NCI-H345 (cell line): ENCODE measurements around the gene FABP6.
"Not testable (repeated sequence)": the region's sequence is repeated elsewhere in the genome, so short reads cannot be mapped to it uniquely, and the experiment has no call there.

Source experiments
- DNase-seq: peaks from one replicate; lab custom pipeline; 2025; lab: John Stamatoyannopoulos, UW

Gene FABP6

GRCh38 chr5:160221082-160221481 lies 8.2 kb upstream of the FABP6 start:
- no peak for DNase-seq

DNA sequence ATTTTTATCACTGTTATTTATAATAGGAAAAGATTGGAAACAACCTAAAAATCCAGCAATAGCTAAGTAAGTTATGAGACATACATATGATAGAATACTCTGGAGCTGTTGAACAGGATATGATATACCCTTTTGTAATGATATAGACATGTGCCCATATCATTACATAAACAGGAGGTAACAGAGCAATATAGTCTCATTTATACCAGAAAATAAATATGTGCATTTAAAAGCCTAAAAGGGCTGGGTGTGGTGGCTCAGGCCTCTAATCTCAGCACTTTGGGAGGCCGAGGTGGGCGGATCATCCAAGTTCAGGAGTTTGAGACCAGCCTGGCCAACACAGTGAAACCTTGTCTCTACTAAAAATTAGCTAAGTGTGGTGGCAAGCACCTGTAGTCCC lies 2.3 kb upstream of the FABP6 start:
- no peak for DNase-seq

- no peak for DNase-seq
These were observed 1.6 kb downstream of the FABP6 start for GRCh38 chr5:160230686-160231527.

DNA sequence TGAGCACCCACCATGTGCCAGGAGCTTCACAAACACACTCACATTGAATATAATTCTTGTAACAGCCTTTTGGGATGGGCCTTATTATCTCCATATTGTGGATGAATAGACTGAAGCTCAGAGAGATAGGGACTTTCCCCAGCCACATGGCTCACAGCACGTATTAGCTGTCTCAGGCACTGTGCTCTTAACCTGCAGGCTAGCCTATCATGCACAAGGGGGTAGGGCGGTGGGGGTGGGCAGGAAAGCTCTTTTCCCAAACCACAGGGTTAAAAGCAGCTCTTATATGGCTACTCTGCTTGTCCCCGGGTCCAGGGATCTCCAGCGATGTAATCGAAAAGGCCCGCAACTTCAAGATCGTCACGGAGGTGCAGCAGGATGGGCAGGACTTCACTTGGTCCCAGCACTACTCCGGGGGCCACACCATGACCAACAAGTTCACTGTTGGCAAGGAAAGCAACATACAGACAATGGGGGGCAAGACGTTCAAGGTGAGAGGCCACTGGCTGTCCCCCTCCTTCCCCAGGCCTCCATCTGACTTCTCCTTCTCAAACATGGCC lies 2.6 kb downstream of the FABP6 start:
- DNase-seq, result no peak

DNA sequence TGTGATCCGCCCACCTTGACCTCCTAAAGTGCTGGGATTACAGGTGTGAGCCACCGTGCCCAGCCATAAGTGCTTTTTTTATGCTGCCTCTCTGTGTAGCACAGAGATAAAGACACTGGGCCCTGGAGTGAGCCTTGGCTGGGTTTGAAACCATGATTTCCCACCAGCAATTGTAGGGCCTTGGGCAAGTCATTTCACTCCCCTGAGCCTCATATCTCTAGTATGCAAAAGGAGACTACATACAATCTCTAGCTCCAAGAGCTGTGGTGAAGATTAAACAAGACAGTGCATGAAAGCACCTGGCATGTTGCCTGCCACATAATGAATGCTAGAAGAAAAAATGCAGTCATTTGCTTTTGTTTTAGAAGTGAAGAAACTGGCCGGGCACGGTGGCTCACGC lies 3.9 kb downstream of the FABP6 start:
- DNase-seq, result no peak

DNA sequence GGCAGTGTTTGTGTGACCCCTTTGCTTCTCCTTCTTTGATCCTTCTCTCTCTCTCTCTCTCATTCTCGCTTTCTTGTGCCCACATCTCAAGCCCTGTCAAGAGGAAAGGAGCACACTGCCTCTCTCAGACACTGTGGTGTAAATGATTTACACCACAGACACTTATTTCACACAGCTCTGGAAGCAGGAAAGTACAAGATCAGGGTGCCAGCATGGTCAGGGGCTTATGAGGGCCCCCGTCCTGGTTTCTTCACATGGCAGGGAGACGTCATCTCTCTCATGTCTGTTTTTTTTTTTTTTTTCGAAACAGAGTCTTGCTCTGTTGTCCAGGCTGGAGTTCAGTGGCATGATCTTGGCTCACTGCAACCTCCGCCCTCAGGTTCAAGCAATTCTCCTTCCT lies 6.4 kb downstream of the FABP6 start:
- DNase-seq, result no peak

DNA sequence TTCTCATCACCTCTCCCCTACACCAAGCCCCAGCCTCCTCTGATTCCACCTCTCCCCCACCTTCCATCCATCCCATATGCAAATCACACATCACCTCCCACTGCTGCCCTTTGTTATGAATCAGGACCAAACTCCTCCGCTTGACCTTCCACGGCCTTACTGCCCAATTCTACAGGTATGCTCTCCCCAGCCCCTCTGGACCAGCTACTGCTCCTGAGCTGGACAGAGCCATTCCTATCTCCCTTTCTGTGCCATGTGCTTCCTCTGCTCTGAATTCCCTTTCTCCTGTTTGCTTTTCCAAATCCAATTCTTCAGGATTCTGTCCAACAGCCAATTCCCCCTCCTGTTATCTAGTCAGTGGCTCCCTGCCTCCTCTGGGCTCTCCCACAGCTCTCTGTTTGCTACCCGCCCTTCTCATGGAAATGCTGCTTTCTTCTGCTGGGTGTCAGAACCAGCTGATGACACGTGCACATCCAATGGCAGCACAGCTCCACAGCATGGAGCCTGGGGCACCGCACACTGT lies 8.3 kb downstream of the FABP6 start:
- DNase-seq, result no peak

DNA sequence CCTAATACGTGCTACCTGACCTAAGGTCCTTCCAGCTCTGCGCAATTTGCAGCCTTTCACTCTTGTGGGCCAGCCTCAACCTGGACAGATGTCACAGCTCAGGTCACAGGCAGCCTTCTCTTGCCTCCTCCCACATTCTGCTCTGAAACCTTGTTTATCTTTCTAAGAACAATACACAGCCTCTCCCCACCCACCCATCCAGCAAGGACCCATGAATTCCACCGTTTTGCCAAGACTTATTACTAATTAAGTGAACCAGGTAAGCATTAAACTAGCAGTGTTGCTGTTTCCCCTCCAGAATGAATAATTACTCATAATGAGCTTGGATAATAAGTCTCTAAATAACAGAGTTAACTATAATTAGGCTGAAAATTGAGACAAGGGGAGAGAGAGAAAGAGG lies 11.0 kb downstream of the FABP6 start:
- DNase-seq, result no peak

DNA sequence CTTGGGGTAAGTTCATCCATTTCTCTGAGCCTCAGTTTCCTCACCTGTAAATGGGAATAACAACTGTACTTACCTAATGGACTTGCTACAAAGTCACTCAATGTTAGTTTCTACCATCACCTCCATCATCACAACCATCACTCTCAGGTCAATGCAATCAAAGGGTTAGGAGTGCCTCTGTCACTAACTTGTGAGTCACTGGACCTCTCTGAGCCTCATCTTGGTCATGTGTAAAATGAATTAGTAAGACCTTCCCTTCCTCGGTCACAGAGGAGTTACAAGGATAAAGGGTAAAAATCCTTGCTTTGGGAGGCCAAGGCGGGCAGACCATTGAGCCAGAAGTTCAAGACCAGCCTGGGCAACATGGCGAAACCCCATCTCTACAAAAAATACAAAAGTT lies 12.8 kb downstream of the FABP6 start:
- no peak for DNase-seq

DNA sequence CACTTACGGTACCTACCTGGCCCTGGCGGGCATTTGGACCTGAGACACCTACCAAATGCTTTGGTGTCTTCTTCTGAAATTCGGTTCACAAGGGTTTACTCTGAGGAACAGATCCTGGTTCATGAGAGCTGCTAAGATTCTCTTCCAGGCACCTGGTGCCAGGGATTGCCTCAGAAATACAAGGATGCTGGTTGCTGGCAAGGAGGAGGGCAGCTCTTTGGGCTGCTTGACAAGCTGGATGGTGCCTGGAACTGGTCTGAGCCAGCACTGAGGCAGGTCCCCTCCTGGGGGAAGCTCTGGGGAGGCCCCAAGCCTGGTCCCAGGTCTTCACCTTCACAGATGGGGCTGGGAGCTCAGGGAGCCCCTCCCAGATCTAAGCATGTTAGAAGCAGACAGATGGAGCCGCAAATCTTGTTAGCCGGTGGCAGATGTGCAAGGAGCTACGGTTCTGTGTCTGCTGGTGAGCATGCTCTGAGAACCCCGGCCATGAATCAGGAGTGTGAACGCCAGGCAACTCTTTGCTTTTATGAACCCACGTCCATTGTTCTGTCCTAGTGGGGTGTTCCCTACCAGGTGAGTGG lies 16.3 kb downstream of the FABP6 start:
- DNase-seq, result no peak

DNA sequence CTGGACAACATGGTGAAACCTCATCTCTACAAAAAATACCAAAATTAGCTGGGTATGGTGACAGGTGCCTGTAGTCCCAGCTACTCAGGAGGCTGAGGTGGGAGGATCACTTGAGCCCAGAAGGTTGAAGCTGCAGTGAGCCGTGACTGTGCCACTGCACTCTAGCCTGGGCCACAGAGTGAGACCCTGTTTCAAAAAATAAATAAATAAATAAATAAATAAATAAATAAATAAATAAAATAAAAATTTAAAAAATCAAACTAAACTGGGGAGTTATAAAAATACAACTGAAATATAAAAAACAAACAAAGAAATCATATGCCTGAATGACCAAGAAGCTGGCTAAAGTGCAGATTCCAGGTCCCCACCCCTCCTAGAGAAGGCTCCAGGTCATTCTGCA lies 20.3 kb downstream of the FABP6 start:
- DNase-seq, result not testable (repeated sequence)

GRCh38 chr5:160250226-160250625 lies 20.9 kb downstream of the FABP6 start:
- DNase-seq, result no peak

GRCh38 chr5:160250826-160251225 lies 21.5 kb downstream of the FABP6 start:
- no peak for DNase-seq

GRCh38 chr5:160251406-160252155 lies 22.3 kb downstream of the FABP6 start:
- DNase-seq, result no peak

- no peak for DNase-seq
These were observed 23.6 kb downstream of the FABP6 start for GRCh38 chr5:160252916-160253315.

- no peak for DNase-seq
These were observed 24.1 kb downstream of the FABP6 start for GRCh38 chr5:160253441-160253840.

DNA sequence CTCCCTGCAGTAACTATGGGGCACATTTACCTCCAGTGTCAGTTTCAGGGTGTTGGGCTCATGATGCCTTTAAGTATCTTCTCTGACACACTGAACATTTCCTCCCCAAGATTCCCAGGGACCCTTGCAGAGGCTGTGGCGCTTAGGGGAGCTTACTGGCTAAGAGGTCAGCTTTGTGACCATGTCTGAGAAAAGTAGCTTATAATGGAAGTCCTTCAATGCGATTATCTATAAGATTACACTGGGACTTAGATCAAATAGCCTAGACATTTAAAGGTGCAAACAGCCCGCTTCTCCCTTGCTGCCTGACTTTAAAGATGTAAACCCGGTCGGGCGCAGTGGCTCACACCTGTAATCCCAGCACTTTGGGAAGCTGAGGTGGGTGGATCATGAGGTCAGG lies 25.4 kb downstream of the FABP6 start:
- DNase-seq, result no peak

DNA sequence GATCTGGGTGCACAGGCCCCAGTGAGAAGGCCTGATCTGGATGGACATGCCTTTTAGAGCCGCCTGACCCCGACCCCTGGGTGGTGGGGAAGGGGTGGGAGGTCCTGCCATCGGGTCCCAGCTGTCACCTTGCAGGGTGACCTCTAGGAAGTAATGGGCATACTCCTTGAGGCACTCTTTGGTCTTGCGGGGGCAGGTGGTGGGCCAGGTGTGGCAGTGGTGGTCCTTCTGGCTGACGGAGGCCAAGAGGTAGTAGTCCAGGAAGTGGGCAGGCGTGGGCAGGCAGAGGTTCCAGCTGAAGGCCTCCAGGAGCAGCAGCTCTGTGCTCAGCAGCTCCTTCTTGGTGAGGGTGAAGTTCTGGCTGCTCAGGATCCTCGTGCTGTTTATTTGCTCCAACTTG lies 30.0 kb downstream of the FABP6 start:
- no peak for DNase-seq

DNA sequence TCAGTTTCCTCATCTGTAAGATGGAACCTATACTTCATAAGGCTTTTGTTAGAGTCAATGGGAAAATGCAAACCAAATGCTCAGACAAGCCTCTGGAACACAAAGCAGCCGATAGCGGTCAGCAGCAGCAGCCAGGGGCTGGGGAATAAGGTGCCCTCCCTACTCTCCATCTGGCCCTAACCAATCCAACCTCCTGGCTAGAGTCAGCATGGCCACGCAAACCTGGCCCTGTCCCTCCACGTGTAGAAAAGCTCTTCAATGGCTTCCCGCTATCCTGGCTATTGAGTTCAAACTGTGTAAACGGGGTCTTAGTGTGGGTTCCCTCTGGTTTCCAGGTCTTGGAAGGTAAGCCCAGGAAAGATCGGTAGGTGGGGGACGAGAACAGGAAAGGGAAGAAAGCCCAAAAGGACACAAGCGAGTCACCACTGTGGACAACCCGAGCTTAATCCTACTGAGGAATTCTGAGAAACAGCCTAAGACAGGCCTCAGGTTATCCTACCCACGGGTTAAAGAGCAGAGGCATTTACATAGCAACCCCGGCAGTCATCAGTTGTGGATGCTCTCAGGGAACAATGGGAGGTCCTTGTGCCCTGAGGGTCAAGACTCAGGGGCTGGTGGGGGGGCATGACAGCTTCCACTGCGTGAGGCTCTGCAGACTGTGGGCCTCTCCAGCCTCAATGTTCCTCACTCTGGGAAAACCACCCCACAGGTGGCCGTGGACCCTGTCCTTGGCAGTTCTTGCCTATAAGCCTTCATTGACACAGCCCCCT lies 30.9 kb downstream of the FABP6 start:
- DNase-seq, result no peak

- no peak for DNase-seq
These were observed 31.8 kb downstream of the FABP6 start for GRCh38 chr5:160260881-160261815.
